Natural killer cell (primary cell): ENCODE measurements around the gene ARHGAP42. TPM values are rescaled to one million over a fixed set of nuclear protein-coding genes. Genes with fewer than 3 reads are reported as not detected.

Experiments
- ATAC-seq, 3 donors: fragments of 150-1000 bp in 2 of 3; fragments of 200-7000 bp in 1 of 3; cut with Tn5 transposase; 1 replicate in 1 of 3; 2 replicates in 2 of 3; pipeline ENCODE4 v1.10.0; 2021; ENCODE audit warnings: mild to moderate bottlenecking in 2 of 3, moderate library complexity in 2 of 3
- DNase-seq, 2 donors: peaks; one replicate each; pipeline versions ENCODE4 v3.0.0 to v3.0.0-alpha.2; 2013 to 2021; ENCODE audit warnings: mixed read lengths in 1 of 2
- H3K27ac ChIP-seq: one replicate; pipeline ENCODE4 v1.5.1; 2013; ENCODE audit warnings: mild to moderate bottlenecking, low read length
- H3K27me3 ChIP-seq: one replicate; pipeline ENCODE4 v1.6.1; 2013; ENCODE audit warnings: low read length; ENCODE audit not compliant: control insufficient read depth, insufficient read depth
- H3K36me3 ChIP-seq: one replicate; pipeline ENCODE4 v1.6.1; 2013; ENCODE audit warnings: low read length; ENCODE audit not compliant: control insufficient read depth, insufficient read depth
- H3K4me1 ChIP-seq: one replicate; pipeline ENCODE4 v1.6.1; 2013; ENCODE audit warnings: low read length; ENCODE audit not compliant: control insufficient read depth, insufficient read depth
- H3K4me3 ChIP-seq: one replicate; pipeline ENCODE4 v1.5.1; 2013; ENCODE audit warnings: low read length
- H3K9me3 ChIP-seq: one replicate; pipeline ENCODE4 v1.6.1; 2013; ENCODE audit warnings: low read length; ENCODE audit not compliant: control insufficient read depth, insufficient read depth
- H3K27ac Mint-ChIP-seq, 2 donors: one replicate each; pipeline ENCODE4 v1.8.0; 2022; ENCODE audit warnings: mild to moderate bottlenecking in 2 of 2, mixed read lengths in 2 of 2, moderate library complexity in 1 of 2
- H3K27me3 Mint-ChIP-seq, 2 donors: one replicate each; pipeline ENCODE4 v1.8.0; 2022; ENCODE audit warnings: low read depth in 2 of 2, mixed read lengths in 2 of 2
- H3K36me3 Mint-ChIP-seq: one replicate; pipeline ENCODE4 v1.8.0; 2022; ENCODE audit warnings: mixed read lengths
- H3K4me1 Mint-ChIP-seq, 2 donors: one replicate each; pipeline ENCODE4 v1.8.0; 2022; ENCODE audit warnings: mixed read lengths in 2 of 2
- H3K4me3 Mint-ChIP-seq: one replicate; pipeline ENCODE4 v1.8.0; 2022; ENCODE audit warnings: mild to moderate bottlenecking, moderate library complexity, mixed read lengths
- H3K9me3 Mint-ChIP-seq, 2 donors: one replicate each; pipeline ENCODE4 v1.8.0; 2022; ENCODE audit warnings: mixed read lengths in 2 of 2
- WGBS: methylation state at CpG from one replicate; pipeline ENCODE4 v1.1.7; 2013; ENCODE audit warnings: missing lambda C conversion rate; ENCODE audit not compliant: insufficient coverage; 5-methylcytosine and 5-hydroxymethylcytosine counted together
- intact Hi-C: fragments of 100-400 bp; cut with micrococcal nuclease; formaldehyde crosslinking; loops from one replicate; pipeline ENCODE4 v1.14.2; 2022
- total RNA-seq, 4 donors: library from RNA; stranded (reverse); fragments of 120-200 nt in 1 of 4; gene quantifications; one replicate each; pipeline versions ENCODE4 v1.2.3 to v1.2.4, GENCODE V29; 2013 to 2022
- TF ChIP-seq, protein P1 (sequence below): fragments of 200-600 bp; IDR thresholded peaks from one replicate; pipeline ENCODE4 v1.8.0; 2022; ENCODE audit warnings: antibody characterized with exemption

The ARHGAP42 gene
- total RNA-seq, 3 donors from 2014 or later (not counting 1 experiment from before 2014, with no cell fraction given) = 6.0 to 7.6 (median 6.4) TPM

DNA sequence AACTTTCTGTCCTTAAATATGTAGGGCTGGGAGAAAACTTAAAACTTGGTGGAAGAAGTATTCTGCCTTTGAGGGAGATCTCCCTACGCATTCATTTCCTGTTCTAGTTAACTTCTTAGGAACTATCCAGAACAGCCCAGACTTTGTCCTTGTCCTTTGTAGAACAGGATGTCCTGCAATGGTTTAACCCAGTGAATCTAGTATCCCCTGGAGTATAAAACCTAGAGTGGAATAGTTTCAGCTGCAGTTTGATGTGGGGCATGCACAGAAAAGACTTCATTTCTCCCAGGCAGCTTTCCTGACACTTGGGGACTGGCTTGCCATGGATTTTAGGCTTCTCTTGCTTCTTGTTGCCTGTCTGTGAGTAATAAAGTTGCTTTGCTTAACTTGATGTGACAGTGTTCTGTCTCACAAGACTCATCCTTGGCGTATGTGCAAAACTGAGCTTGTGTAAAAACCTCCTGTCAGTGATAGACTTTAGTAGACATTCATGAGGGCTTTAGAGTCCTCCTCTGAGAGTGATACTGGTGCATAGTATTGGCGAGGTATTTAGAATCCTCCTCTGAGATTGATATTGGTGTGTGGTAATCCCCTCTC, 28.2 kb downstream of the ARHGAP42 start:
- Mint-ChIP-seq H3K9me3 (no peaks in the 10 kb centered on the region), H3K4me1 (peaks cover 6% of the 10 kb centered on the region in 2 donors), H3K27me3 (no peaks in the 10 kb centered on the region), H3K4me3 (no peak overlapping the region), H3K27ac (no peak overlapping the region), H3K36me3 (no peaks in the 10 kb centered on the region)
- Histone ChIP-seq H3K27me3 (no peaks in the 10 kb centered on the region), H3K4me3 (no peak overlapping the region), H3K4me1 (no peaks in the 10 kb centered on the region), H3K27ac (no peak overlapping the region), H3K9me3 (no peaks in the 10 kb centered on the region), H3K36me3 (no peaks in the 10 kb centered on the region)
- TF ChIP-seq, protein P1, sequence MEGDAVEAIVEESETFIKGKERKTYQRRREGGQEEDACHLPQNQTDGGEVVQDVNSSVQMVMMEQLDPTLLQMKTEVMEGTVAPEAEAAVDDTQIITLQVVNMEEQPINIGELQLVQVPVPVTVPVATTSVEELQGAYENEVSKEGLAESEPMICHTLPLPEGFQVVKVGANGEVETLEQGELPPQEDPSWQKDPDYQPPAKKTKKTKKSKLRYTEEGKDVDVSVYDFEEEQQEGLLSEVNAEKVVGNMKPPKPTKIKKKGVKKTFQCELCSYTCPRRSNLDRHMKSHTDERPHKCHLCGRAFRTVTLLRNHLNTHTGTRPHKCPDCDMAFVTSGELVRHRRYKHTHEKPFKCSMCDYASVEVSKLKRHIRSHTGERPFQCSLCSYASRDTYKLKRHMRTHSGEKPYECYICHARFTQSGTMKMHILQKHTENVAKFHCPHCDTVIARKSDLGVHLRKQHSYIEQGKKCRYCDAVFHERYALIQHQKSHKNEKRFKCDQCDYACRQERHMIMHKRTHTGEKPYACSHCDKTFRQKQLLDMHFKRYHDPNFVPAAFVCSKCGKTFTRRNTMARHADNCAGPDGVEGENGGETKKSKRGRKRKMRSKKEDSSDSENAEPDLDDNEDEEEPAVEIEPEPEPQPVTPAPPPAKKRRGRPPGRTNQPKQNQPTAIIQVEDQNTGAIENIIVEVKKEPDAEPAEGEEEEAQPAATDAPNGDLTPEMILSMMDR = no peak
- 100% methylated on average over 3 of the region's 3 CpGs for WGBS
- intact Hi-C loops = no loop called here
- ATAC-seq (no peak), DNase-seq (no peak)

DNA sequence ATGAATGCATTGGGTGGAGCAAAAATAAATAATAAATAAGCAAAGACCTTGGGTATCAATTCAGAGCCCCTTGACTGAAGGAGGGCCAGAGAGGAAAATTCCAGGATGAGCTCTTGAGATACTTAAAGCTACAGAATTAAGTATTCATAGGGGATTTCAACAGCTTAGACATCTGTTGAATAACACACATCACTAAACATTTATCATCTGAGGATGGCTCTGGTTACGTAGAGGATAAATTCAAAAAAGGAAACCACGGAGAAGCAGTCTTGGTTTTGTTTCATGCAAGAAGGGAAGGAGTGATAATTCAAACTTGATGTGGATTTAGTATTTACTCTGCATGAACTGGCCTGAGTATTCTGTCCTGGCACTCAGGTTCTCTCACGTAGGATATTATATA, 29.8 kb downstream of the ARHGAP42 start:
- WGBS = 52% methylated on average over 3 of the region's 3 CpGs
- no peaks in the 10 kb centered on the region for H3K9me3 Mint-ChIP-seq

DNA sequence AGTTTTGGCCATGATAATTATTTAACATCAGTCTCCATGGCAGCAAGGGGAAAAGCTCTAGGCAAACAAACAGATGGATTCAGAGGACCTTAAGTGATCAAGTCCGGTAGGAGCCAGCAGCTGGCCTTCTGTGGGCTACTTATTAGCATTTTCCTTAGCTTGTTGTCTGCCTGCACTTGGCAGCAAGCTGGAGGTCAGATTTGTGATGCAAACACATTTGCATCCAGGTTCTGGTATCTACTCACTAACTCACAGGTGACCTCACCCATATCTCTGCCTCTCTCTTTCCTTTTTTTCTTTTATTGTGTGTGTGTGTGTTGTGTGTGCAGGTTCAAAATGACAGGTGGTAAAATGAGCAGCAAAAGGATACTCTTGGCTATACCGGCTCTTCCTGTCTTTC, 32.3 kb downstream of the ARHGAP42 start:
- no peaks in the 10 kb centered on the region for H3K9me3 ChIP-seq
- peaks cover 0 to 5% of the 10 kb centered on the region in 2 donors for H3K4me1 Mint-ChIP-seq
- H3K27ac Mint-ChIP-seq = no peak overlapping the region
- no peaks in the 10 kb centered on the region for H3K4me1 ChIP-seq
- WGBS = 93% methylated on average over 2 of the region's 2 CpGs
- no peak overlapping the region for H3K4me3 ChIP-seq
- no peaks in the 10 kb centered on the region for H3K36me3 Mint-ChIP-seq
- H3K36me3 ChIP-seq = no peaks in the 10 kb centered on the region
- no peak for DNase-seq
- no peaks in the 10 kb centered on the region for H3K27me3 Mint-ChIP-seq
- no peaks in the 10 kb centered on the region for H3K9me3 Mint-ChIP-seq
- TF ChIP-seq, protein P1 = no peak
- no peak overlapping the region for H3K4me3 Mint-ChIP-seq
- H3K27ac ChIP-seq = no peak overlapping the region
- intact Hi-C loops = no loop called here
- no peaks in the 10 kb centered on the region for H3K27me3 ChIP-seq
- no peak for ATAC-seq

More for the DNA sequence above, 29.8 kb downstream of the ARHGAP42 start:
- Histone ChIP-seq H3K27me3 (no peaks in the 10 kb centered on the region), H3K4me3 (no peak overlapping the region), H3K9me3 (no peaks in the 10 kb centered on the region), H3K27ac (no peak overlapping the region), H3K36me3 (no peaks in the 10 kb centered on the region), H3K4me1 (no peaks in the 10 kb centered on the region)
- Mint-ChIP-seq H3K4me1 (peaks cover 6 to 11% of the 10 kb centered on the region in 2 donors), H3K36me3 (no peaks in the 10 kb centered on the region), H3K4me3 (no peak overlapping the region), H3K27me3 (no peaks in the 10 kb centered on the region), H3K27ac (no peak overlapping the region)
- DNase-seq (no peak), ATAC-seq (no peak)
- TF ChIP-seq, protein P1 = no peak
- intact Hi-C loops = no loop called here

DNA sequence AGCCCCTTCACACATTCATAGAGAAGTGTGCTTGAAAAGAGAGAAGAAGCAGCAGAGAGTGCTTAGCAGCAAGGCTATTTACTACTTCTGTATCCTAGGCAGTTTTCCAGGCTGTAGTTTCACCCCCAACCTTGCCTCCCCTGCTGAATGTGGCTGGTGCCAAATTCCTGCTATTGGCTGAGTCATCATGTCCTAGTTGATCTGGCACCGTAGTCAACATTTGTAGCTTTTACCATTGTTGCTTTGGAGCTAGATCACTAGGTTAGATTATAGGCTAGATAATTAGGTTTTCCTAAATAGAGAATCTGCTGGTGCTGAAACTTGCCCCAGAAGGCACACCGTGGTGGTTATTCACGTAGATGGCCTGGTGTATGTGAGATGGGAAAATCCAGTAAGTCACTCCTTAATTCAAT, 32.7 kb downstream of the ARHGAP42 start:
- H3K27ac ChIP-seq = no peak overlapping the region
- H3K4me3 ChIP-seq = no peak overlapping the region
- Mint-ChIP-seq H3K4me3 (no peak overlapping the region), H3K4me1 (peaks cover 0 to 5% of the 10 kb centered on the region in 2 donors), H3K27ac (no peak overlapping the region), H3K27me3 (no peaks in the 10 kb centered on the region), H3K9me3 (no peaks in the 10 kb centered on the region), H3K36me3 (no peaks in the 10 kb centered on the region)
- H3K4me1 ChIP-seq = no peaks in the 10 kb centered on the region
- TF ChIP-seq, protein P1 = no peak
- no peak for ATAC-seq
- H3K9me3 ChIP-seq = no peaks in the 10 kb centered on the region
- no peaks in the 10 kb centered on the region for H3K36me3 ChIP-seq
- 83% methylated on average over 3 of the region's 3 CpGs for WGBS
- intact Hi-C loops = no loop called here
- DNase-seq = no peak
- no peaks in the 10 kb centered on the region for H3K27me3 ChIP-seq
